ENCODE data around the gene EGFLAM. TPM values are rescaled to one million over a fixed set of nuclear protein-coding genes. Genes with fewer than 3 reads are reported as not detected.

Gene EGFLAM
- total RNA-seq, 4 donors from 2014 or later, result 6.6 to 13.6 (median 9.8) TPM

DNA sequence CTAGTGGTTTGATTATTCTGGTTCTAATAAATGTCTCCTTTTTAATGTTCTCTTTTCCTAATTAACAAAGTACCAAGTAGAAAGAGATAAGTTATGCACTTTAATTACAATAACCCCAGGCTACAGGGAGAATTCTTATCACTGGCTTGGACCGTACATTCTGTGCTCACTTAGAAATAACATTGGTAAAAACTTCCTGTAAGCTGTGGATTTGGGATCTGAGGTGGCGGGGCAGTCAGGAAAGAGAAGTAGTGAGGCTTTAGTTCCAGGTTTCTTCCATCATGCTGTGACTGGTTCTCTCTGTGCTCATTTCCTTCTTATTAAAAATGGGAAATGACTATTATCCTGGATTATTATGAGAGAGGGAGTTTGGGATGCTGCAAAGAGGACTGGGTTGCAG is 142.0 kb downstream of the EGFLAM start:
- no peaks in the 10 kb centered on the region for H3K36me3 ChIP-seq
- no peaks in the 10 kb centered on the region for H3K9me3 ChIP-seq
- H3K4me3 ChIP-seq, result no peak overlapping the region
- TF ChIP-seq EP300 (IDR thresholded peaks at IDR 0.05), result no peak
- TF ChIP-seq POLR2AphosphoS5 (IDR thresholded peaks at IDR 0.05), result no peak
- TF ChIP-seq POLR2A (IDR thresholded peaks at IDR 0.05; ENCODE audit: low read depth), result no peak
- TF ChIP-seq, protein P1, sequence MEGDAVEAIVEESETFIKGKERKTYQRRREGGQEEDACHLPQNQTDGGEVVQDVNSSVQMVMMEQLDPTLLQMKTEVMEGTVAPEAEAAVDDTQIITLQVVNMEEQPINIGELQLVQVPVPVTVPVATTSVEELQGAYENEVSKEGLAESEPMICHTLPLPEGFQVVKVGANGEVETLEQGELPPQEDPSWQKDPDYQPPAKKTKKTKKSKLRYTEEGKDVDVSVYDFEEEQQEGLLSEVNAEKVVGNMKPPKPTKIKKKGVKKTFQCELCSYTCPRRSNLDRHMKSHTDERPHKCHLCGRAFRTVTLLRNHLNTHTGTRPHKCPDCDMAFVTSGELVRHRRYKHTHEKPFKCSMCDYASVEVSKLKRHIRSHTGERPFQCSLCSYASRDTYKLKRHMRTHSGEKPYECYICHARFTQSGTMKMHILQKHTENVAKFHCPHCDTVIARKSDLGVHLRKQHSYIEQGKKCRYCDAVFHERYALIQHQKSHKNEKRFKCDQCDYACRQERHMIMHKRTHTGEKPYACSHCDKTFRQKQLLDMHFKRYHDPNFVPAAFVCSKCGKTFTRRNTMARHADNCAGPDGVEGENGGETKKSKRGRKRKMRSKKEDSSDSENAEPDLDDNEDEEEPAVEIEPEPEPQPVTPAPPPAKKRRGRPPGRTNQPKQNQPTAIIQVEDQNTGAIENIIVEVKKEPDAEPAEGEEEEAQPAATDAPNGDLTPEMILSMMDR (IDR thresholded peaks at IDR 0.05), result no peak
- H3K27ac ChIP-seq (replicated peaks in 1 of 4), result no peak overlapping the region
- H3K4me1 ChIP-seq, result no peaks in the 10 kb centered on the region
- H3K27me3 ChIP-seq, result peaks cover 0 to 11% (median 0%) of the 10 kb centered on the region in 4 donors
- intact Hi-C loops (cut with DNase I), result no loop called here
- DNase-seq (ENCODE audit: extremely low spot score), result no peak
- WGBS, result 70% methylated on average over 2 of the region's 2 CpGs

DNA sequence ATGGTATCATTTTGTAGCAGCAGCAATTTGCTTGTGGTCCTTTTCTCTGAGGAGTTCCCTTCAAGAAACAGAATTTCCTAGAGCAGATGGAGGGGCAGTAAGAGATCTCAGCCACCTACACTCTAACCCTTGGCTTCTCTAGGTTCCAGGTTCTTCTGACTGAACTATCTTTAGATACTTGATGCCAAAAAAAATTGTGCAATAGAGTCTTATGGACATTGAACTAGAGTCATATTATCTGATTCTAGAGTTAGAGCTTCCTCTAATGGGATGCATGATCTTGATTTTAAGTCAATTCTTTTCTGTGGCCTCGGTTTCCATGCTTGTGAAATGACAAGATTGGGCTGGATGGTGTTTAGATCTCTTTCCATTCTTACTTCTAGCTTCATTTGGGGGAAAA is 142.8 kb downstream of the EGFLAM start:
- DNase-seq (ENCODE audit: extremely low spot score), result no peak
- Histone ChIP-seq H3K4me3 (no peak overlapping the region), H3K9me3 (no peaks in the 10 kb centered on the region), H3K36me3 (no peaks in the 10 kb centered on the region), H3K27me3 (peaks cover 0 to 11% (median 0%) of the 10 kb centered on the region in 4 donors), H3K4me1 (no peaks in the 10 kb centered on the region), H3K27ac (replicated peaks in 1 of 4) (no peak overlapping the region)
- intact Hi-C loops (cut with DNase I), result no loop called here
- TF ChIP-seq, protein P1 (IDR thresholded peaks at IDR 0.05), result no peak
- TF ChIP-seq POLR2AphosphoS5 (IDR thresholded peaks at IDR 0.05) (no peak), POLR2A (IDR thresholded peaks at IDR 0.05; ENCODE audit: low read depth) (no peak), EP300 (IDR thresholded peaks at IDR 0.05) (no peak)
- WGBS, result 85% methylated on average over 1 of the region's 1 CpG

DNA sequence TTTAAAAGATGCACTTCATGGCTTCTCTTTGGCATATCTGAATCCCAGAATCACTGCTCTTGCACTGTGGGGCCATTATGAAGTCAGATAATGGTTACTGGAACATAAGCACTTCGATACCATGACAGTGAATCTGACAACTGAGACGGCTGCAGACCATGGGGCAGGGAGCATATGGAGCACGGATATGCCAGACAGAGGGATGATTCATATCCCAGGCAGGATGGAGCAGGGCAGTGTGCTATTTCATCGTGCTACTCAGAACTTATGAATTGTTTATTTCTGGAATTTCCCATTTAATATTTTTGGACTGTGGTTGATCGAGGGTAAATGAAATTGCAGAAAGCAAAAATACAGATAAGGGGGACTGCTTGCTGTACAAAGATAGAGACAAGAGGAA is 145.0 kb downstream of the EGFLAM start:
- DNase-seq (ENCODE audit: extremely low spot score), result no peak
- no peak for TF ChIP-seq POLR2A (IDR thresholded peaks at IDR 0.05; ENCODE audit: low read depth)
- TF ChIP-seq POLR2AphosphoS5 (IDR thresholded peaks at IDR 0.05), result no peak
- TF ChIP-seq EP300 (IDR thresholded peaks at IDR 0.05), result no peak
- TF ChIP-seq, protein P1 (IDR thresholded peaks at IDR 0.05), result no peak
- intact Hi-C loops (cut with DNase I), result no loop called here
- H3K4me3 ChIP-seq, result no peak overlapping the region
- H3K4me1 ChIP-seq, result no peaks in the 10 kb centered on the region
- H3K9me3 ChIP-seq, result no peaks in the 10 kb centered on the region
- WGBS, result 52% methylated on average over 5 of the region's 5 CpGs
- peaks cover 0 to 11% (median 0%) of the 10 kb centered on the region in 4 donors for H3K27me3 ChIP-seq
- H3K27ac ChIP-seq (replicated peaks in 1 of 4), result no peak overlapping the region
- no peaks in the 10 kb centered on the region for H3K36me3 ChIP-seq

DNA sequence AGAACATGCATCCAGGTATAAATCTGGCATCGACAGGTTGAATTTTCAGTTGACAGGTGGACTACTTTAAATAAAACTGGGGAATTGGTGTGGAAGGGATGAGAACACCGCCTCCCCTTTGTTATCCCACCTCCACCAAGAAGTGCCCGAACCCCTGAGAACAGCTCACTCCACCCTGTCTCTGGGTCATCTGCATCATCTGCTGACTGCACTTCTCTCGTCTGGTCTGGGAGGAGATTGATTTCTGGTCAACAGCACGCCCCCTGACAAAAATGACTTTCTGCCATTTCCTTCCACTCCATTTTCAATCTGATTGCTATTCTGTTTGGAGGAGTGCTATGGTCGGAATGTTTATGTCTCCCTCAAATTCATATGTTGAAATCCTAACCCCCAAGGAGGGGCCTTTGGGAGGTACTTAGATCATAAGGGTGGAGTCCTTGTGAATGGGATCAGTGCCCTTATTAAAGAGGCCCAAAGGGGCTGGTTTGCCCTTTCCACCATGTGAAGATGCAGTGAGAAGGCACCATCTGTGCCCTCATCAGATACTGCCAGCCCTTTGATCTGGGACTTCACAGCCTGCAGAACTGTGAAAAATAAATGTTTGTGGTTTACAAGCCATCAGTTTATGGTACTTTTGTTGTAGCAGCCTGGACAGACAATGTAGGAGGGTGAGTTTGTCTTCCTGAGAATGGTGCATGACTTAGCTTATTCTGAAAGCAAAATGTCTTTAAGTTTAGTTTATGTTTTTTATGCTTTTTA is 145.7 kb downstream of the EGFLAM start:
- no peak overlapping the region for H3K27ac ChIP-seq (replicated peaks in 1 of 4)
- intact Hi-C loops (cut with DNase I), result no loop called here
- no peaks in the 10 kb centered on the region for H3K36me3 ChIP-seq
- peaks cover 0 to 11% (median 0%) of the 10 kb centered on the region in 4 donors for H3K27me3 ChIP-seq
- no peaks in the 10 kb centered on the region for H3K4me1 ChIP-seq
- TF ChIP-seq POLR2AphosphoS5 (IDR thresholded peaks at IDR 0.05) (no peak), EP300 (IDR thresholded peaks at IDR 0.05) (no peak), POLR2A (IDR thresholded peaks at IDR 0.05; ENCODE audit: low read depth) (no peak)
- TF ChIP-seq, protein P1 (IDR thresholded peaks at IDR 0.05), result no peak
- 93% methylated on average over 6 of the region's 6 CpGs for WGBS
- DNase-seq (ENCODE audit: extremely low spot score), result no peak
- no peak overlapping the region for H3K4me3 ChIP-seq
- no peaks in the 10 kb centered on the region for H3K9me3 ChIP-seq

Data from esophagus muscularis mucosa (tissue), 4 donors.